Peyer's patch (tissue), 4 donors: ENCODE data around the gene PDZD4. TPM values are rescaled to one million over a fixed set of nuclear protein-coding genes. Genes with fewer than 3 reads are reported as not detected.

Experiments used
- DNase-seq, 3 donors: peaks; one replicate each; pipeline ENCODE4 v3.0.0-alpha.2; 2017 to 2019
- H3K27ac ChIP-seq, 4 donors: fragments of 200-600 bp; sonication (generic); one replicate each; pipeline ENCODE4 v1.5.1; 2016 to 2019
- H3K27me3 ChIP-seq, 2 donors: fragments of 200-600 bp; sonication (generic); one replicate each; pipeline ENCODE4 v1.5.1; 2019
- H3K36me3 ChIP-seq, 3 donors: fragments of 200-600 bp; sonication (generic); one replicate each; pipeline ENCODE4 v1.5.1; 2016 to 2019
- H3K4me1 ChIP-seq, 4 donors: fragments of 200-600 bp; sonication (generic); one replicate each; pipeline ENCODE4 v1.5.1; 2016 to 2019
- H3K4me3 ChIP-seq, 4 donors: fragments of 200-600 bp; sonication (generic); 1 replicate in 3 of 4; 2 replicates in 1 of 4; pipeline ENCODE4 v1.5.1; 2016 to 2019; ENCODE audit warnings: mild to moderate bottlenecking in 1 of 4
- H3K9me3 ChIP-seq, 4 donors: fragments of 200-600 bp; sonication (generic); one replicate each; pipeline ENCODE4 v1.5.1; 2016 to 2019; ENCODE audit warnings: mild to moderate bottlenecking in 1 of 4
- CTCF ChIP-seq, 6 experiments: fragments of 450-650 bp in 4 of 6; fragments of 200-600 bp in 2 of 6; sonication (generic) in 1 of 6; IDR thresholded peaks; one replicate each; pipeline ENCODE4 v1.5.1; 2017 to 2019; ENCODE audit warnings: antibody characterized with exemption in 6 of 6, mild to moderate bottlenecking in 3 of 6, moderate library complexity in 1 of 6
- POLR2A ChIP-seq, 2 donors: fragments of 450-650 bp; IDR thresholded peaks; one replicate each; pipeline ENCODE4 v1.5.1; 2017; ENCODE audit warnings: antibody characterized with exemption in 2 of 2, mild to moderate bottlenecking in 2 of 2, moderate library complexity in 2 of 2
- total RNA-seq, 4 donors: library from RNA; depleted of rRNA; stranded (reverse); fragments of >200 nt; gene quantifications; one replicate each; pipeline ENCODE4 v1.1.0, GENCODE V29; 2016

The PDZD4 gene
- total RNA-seq, 4 donors from 2014 or later = 1.2 to 8.3 (median 2.4) TPM

- no peaks in the 10 kb centered on the region for H3K9me3 ChIP-seq
- H3K4me1 ChIP-seq = no peaks in the 10 kb centered on the region
- TF ChIP-seq CTCF (IDR thresholded peaks at IDR 0.05) (no peak), POLR2A (IDR thresholded peaks at IDR 0.05) (no peak)
- no peak for DNase-seq
- H3K36me3 ChIP-seq = no peaks in the 10 kb centered on the region
- no peak overlapping the region for H3K27ac ChIP-seq
- no peak overlapping the region for H3K4me3 ChIP-seq
- no peaks in the 10 kb centered on the region for H3K27me3 ChIP-seq
Observed at GRCh38 chrX:153814591-153815315, 15.6 kb downstream of the PDZD4 start.

- no peak for DNase-seq
- TF ChIP-seq POLR2A (IDR thresholded peaks at IDR 0.05) = no peak
- TF ChIP-seq CTCF (IDR thresholded peaks at IDR 0.05) = no peak
- Histone ChIP-seq H3K36me3 (no peaks in the 10 kb centered on the region), H3K27ac (no peak overlapping the region), H3K27me3 (no peaks in the 10 kb centered on the region), H3K9me3 (no peaks in the 10 kb centered on the region), H3K4me1 (no peaks in the 10 kb centered on the region), H3K4me3 (no peak overlapping the region)
Observed at GRCh38 chrX:153813161-153813560, 17.2 kb downstream of the PDZD4 start.

- TF ChIP-seq POLR2A (IDR thresholded peaks at IDR 0.05) (no peak), CTCF (IDR thresholded peaks at IDR 0.05) (no peak)
- no peak overlapping the region for H3K27ac ChIP-seq
Observed at GRCh38 chrX:153812220-153812619, 18.1 kb downstream of the PDZD4 start.

GRCh38 chrX:153807976-153808375 lies 22.4 kb downstream of the PDZD4 start:
- TF ChIP-seq POLR2A (IDR thresholded peaks at IDR 0.05) (no peak), CTCF (IDR thresholded peaks at IDR 0.05) (no peak)
- H3K4me1 ChIP-seq = no peaks in the 10 kb centered on the region
- H3K9me3 ChIP-seq = no peaks in the 10 kb centered on the region
- DNase-seq = no peak
- no peak overlapping the region for H3K4me3 ChIP-seq
- H3K36me3 ChIP-seq = no peaks in the 10 kb centered on the region
- H3K27me3 ChIP-seq = no peaks in the 10 kb centered on the region
- H3K27ac ChIP-seq = no peak overlapping the region

More at GRCh38 chrX:153812220-153812619, 18.1 kb downstream of the PDZD4 start:
- Histone ChIP-seq H3K4me1 (no peaks in the 10 kb centered on the region), H3K9me3 (no peaks in the 10 kb centered on the region), H3K27me3 (no peaks in the 10 kb centered on the region), H3K4me3 (no peak overlapping the region), H3K36me3 (no peaks in the 10 kb centered on the region)
- DNase-seq = no peak

- H3K4me1 ChIP-seq = no peaks in the 10 kb centered on the region
- no peaks in the 10 kb centered on the region for H3K27me3 ChIP-seq
- no peak for TF ChIP-seq POLR2A (IDR thresholded peaks at IDR 0.05)
- no peak for TF ChIP-seq CTCF (IDR thresholded peaks at IDR 0.05)
- H3K4me3 ChIP-seq = no peak overlapping the region
- H3K36me3 ChIP-seq = no peaks in the 10 kb centered on the region
- no peak for DNase-seq
- no peaks in the 10 kb centered on the region for H3K9me3 ChIP-seq
- no peak overlapping the region for H3K27ac ChIP-seq
Observed at GRCh38 chrX:153806999-153807575, 23.3 kb downstream of the PDZD4 start.
